GM23248 (cell line): Measurements from ENCODE around the gene EYA4. TPM values are rescaled to one million over a fixed set of nuclear protein-coding genes. Genes with fewer than 3 reads are reported as not detected.

Source experiments
- DNase-seq: peaks from one replicate; pipeline ENCODE4 v3.0.0-alpha.2; 2015
- H2AFZ ChIP-seq: fragments of 200-600 bp; sonication (generic); 2 replicates; pipeline ENCODE4 v1.6.1; 2016; ENCODE audit warnings: antibody characterized with exemption
- H3F3A ChIP-seq: fragments of 200-600 bp; sonication (generic); 2 replicates; pipeline ENCODE4 v1.6.1; 2016; ENCODE audit warnings: mild to moderate bottlenecking, antibody characterized with exemption, mixed run types; ENCODE audit not compliant: insufficient read depth
- H3K27ac ChIP-seq: fragments of 200-600 bp; sonication (generic); 2 replicates; pipeline ENCODE4 v1.5.1; 2016; ENCODE audit warnings: mild to moderate bottlenecking
- H3K27me3 ChIP-seq: fragments of 200-600 bp; sonication (generic); replicated peaks from 2 replicates; pipeline ENCODE4 v1.6.1; 2016; ENCODE audit warnings: mild to moderate bottlenecking; ENCODE audit not compliant: insufficient read depth
- H3K36me3 ChIP-seq: fragments of 200-600 bp; sonication (generic); 2 replicates; pipeline ENCODE4 v1.6.1; 2016; ENCODE audit warnings: low read depth, mild to moderate bottlenecking
- H3K4me1 ChIP-seq: fragments of 200-600 bp; sonication (generic); 2 replicates; pipeline ENCODE4 v1.6.1; 2016; ENCODE audit warnings: mild to moderate bottlenecking; ENCODE audit not compliant: insufficient read depth
- H3K4me2 ChIP-seq: fragments of 200-600 bp; sonication (generic); one replicate; pipeline ENCODE4 v1.6.1; 2016; ENCODE audit warnings: mild to moderate bottlenecking; ENCODE audit not compliant: unreplicated experiment
- H3K4me3 ChIP-seq: fragments of 200-600 bp; sonication (generic); 2 replicates; pipeline ENCODE4 v1.5.1; 2016; ENCODE audit warnings: mild to moderate bottlenecking
- H3K79me2 ChIP-seq: fragments of 200-600 bp; sonication (generic); 2 replicates; pipeline ENCODE4 v1.6.1; 2016; ENCODE audit warnings: mild to moderate bottlenecking; ENCODE audit not compliant: insufficient read depth
- H3K9ac ChIP-seq: fragments of 200-600 bp; sonication (generic); 2 replicates; pipeline ENCODE4 v1.6.1; 2016; ENCODE audit warnings: mild to moderate bottlenecking
- H3K9me2 ChIP-seq: fragments of 200-600 bp; sonication (generic); 2 replicates; pipeline ENCODE4 v1.6.1; 2016; ENCODE audit warnings: mixed run types, mild to moderate bottlenecking, moderate library complexity; ENCODE audit not compliant: insufficient read depth
- H3K9me3 ChIP-seq: fragments of 200-600 bp; sonication (generic); one replicate; pipeline ENCODE4 v1.6.1; 2017; ENCODE audit warnings: low read depth
- H4K20me1 ChIP-seq: fragments of 200-600 bp; sonication (generic); 2 replicates; pipeline ENCODE4 v1.6.0; 2016; ENCODE audit not compliant: insufficient read depth
- EZH2 ChIP-seq: fragments of 200-600 bp; sonication (generic); IDR thresholded peaks from 2 replicates; pipeline ENCODE4 v1.6.1; 2018; ENCODE audit warnings: antibody characterized with exemption, mild to moderate bottlenecking; ENCODE audit not compliant: insufficient read depth, poor library complexity, severe bottlenecking
- EZH2phosphoT487 ChIP-seq: fragments of 200-600 bp; sonication (generic); IDR thresholded peaks from 2 replicates; pipeline ENCODE4 v1.6.1; 2018; ENCODE audit warnings: antibody characterized with exemption, moderate library complexity, mild to moderate bottlenecking, low read depth; ENCODE audit not compliant: insufficient read depth
- WGBS, 2 experiments: methylation state at CpG; one replicate each; pipeline ENCODE4 v1.1.6; 2015 to 2017; ENCODE audit warnings: low lambda C conversion rate in 2 of 2, low coverage in 1 of 2; ENCODE audit errors: missing lambda C conversion rate in 2 of 2; 5-methylcytosine and 5-hydroxymethylcytosine counted together
- in situ Hi-C: fragments of 300-500 bp; cut with MboI; formaldehyde crosslinking; loops from 2 replicates; pipeline ENCODE4 v1.15.0; 2020
- polyA plus RNA-seq: library from polyadenylated mRNA; unstranded; fragments of >200 nt; fragmentation: Nextera tagmentation; extraction: Ambion mirVana; gene quantifications from 2 replicates; pipeline ENCODE4 v1.2.1, GENCODE V29; 2016
- total RNA-seq: library from RNA; depleted of rRNA; stranded (reverse); fragments of >200 nt; shearing (Covaris generic); gene quantifications from 2 replicates; pipeline ENCODE4 v1.2.3, GENCODE V29; 2014; rRNA removed

EYA4 gene
- not detected in 2 replicates for total RNA-seq
- polyA plus RNA-seq: 0.09 TPM in 1 of 2 replicates, not detected in the other

GRCh38 chr6:133241086-133241900 lies at the start of gene EYA4:
TSS of gene EYA4 (plus strand) at chr6:133241357. CDS start at chr6:133274781, 33,424 bp downstream.
- H3K27ac ChIP-seq: no peak within 1 kb of the TSS
- no peaks in the 10 kb centered on the region for H3K9me3 ChIP-seq
- H4K20me1 ChIP-seq: no peaks in the 10 kb centered on the region
- no peaks in the 10 kb centered on the region for H3K4me1 ChIP-seq
- H3K9ac ChIP-seq: no peak within 1 kb of the TSS
- TF ChIP-seq EZH2phosphoT487 (no peak), EZH2 (no peak)
- H3K79me2 ChIP-seq: no peaks in the 10 kb centered on the region
- peak within 1 kb of the TSS; percentile 65 for H3K4me3 ChIP-seq
- WGBS, 2 experiments: 2 to 4% methylated on average over 38 to 48 of the region's 84 CpGs
- no peaks in the 10 kb centered on the region for H3K36me3 ChIP-seq
- H3K9me2 ChIP-seq: no peaks in the 10 kb centered on the region
- H2AFZ ChIP-seq: peak within 1 kb of the TSS; percentile 78
- in situ Hi-C loops: no loop called here
- peaks cover 67% of the 10 kb centered on the region for H3K27me3 ChIP-seq
- peaks cover 4% of the 10 kb centered on the region; the same call in 1 of the 2 replicates for H3F3A ChIP-seq
- DNase-seq: peak; percentile 44
- peak within 1 kb of the TSS; percentile 85 for H3K4me2 ChIP-seq

GRCh38 chr6:133193396-133193795 lies 47.8 kb upstream of the EYA4 start:
- H3K9me2 ChIP-seq: no peaks in the 10 kb centered on the region
- DNase-seq: no peak
- TF ChIP-seq EZH2phosphoT487: no peak
- TF ChIP-seq EZH2: no peak
- H2AFZ ChIP-seq: no peak overlapping the region
- H3K4me2 ChIP-seq: no peak overlapping the region
- no peaks in the 10 kb centered on the region for H4K20me1 ChIP-seq
- H3K27ac ChIP-seq: no peak overlapping the region
- in situ Hi-C loops: loop anchor here (25.0 kb wide), 1 partner anchor 719 kb away; no protein-coding TSS in a partner anchor
- 50 to 54% methylated on average over 1 of the region's 1 CpG for WGBS, 2 experiments
- no peak overlapping the region for H3K9ac ChIP-seq
- H3K27me3 ChIP-seq: peaks cover 29% of the 10 kb centered on the region
- H3F3A ChIP-seq: no peaks in the 10 kb centered on the region
- no peaks in the 10 kb centered on the region for H3K79me2 ChIP-seq
- no peaks in the 10 kb centered on the region for H3K4me1 ChIP-seq
- no peak overlapping the region for H3K4me3 ChIP-seq
- H3K9me3 ChIP-seq: no peaks in the 10 kb centered on the region
- no peaks in the 10 kb centered on the region for H3K36me3 ChIP-seq

GRCh38 chr6:133198725-133199124 lies 42.4 kb upstream of the EYA4 start:
- no peaks in the 10 kb centered on the region for H3F3A ChIP-seq
- no peaks in the 10 kb centered on the region for H3K9me3 ChIP-seq
- H3K4me2 ChIP-seq: no peak overlapping the region
- TF ChIP-seq EZH2phosphoT487: no peak
- TF ChIP-seq EZH2: no peak
- H3K27me3 ChIP-seq: peaks cover 8% of the 10 kb centered on the region; the same call in 1 of the 2 replicates
- no peak overlapping the region for H3K27ac ChIP-seq
- no peaks in the 10 kb centered on the region for H3K79me2 ChIP-seq
- no peak overlapping the region for H3K9ac ChIP-seq
- H3K4me1 ChIP-seq: no peaks in the 10 kb centered on the region
- no peaks in the 10 kb centered on the region for H3K9me2 ChIP-seq
- no peaks in the 10 kb centered on the region for H4K20me1 ChIP-seq
- 20 to 33% methylated on average over 2 of the region's 2 CpGs for WGBS, 2 experiments
- no peak for DNase-seq
- in situ Hi-C loops: loop anchor here (25.0 kb wide), 1 partner anchor 714 kb away; no protein-coding TSS in a partner anchor
- no peak overlapping the region for H2AFZ ChIP-seq
- H3K4me3 ChIP-seq: no peak overlapping the region
- H3K36me3 ChIP-seq: no peaks in the 10 kb centered on the region

GRCh38 chr6:133201231-133201630 lies 39.9 kb upstream of the EYA4 start:
- Histone ChIP-seq H3K27ac (no peak overlapping the region), H3K4me1 (no peaks in the 10 kb centered on the region), H3K9me3 (no peaks in the 10 kb centered on the region), H4K20me1 (no peaks in the 10 kb centered on the region), H3F3A (no peaks in the 10 kb centered on the region), H3K9ac (no peak overlapping the region), H3K27me3 (peaks cover 5% of the 10 kb centered on the region; the same call in 1 of the 2 replicates), H3K4me3 (no peak overlapping the region), H3K9me2 (no peaks in the 10 kb centered on the region), H3K4me2 (no peak overlapping the region), H3K36me3 (no peaks in the 10 kb centered on the region), H3K79me2 (no peaks in the 10 kb centered on the region), H2AFZ (no peak overlapping the region)
- no peak for DNase-seq
- no peak for TF ChIP-seq EZH2
- no peak for TF ChIP-seq EZH2phosphoT487
- 65 to 73% methylated on average over 4 of the region's 4 CpGs for WGBS, 2 experiments
- in situ Hi-C loops: no loop called here
